Activated T-cell treated with anti-CD3 and anti-CD28 coated beads for 24 hours (primary cell): ENCODE measurements around the gene CNKSR3.

Experiments
- DNase-seq: peaks from one replicate; pipeline ENCODE4 v3.0.0-alpha.2; 2020; ENCODE audit warnings: low read depth

The CNKSR3 gene

GRCh38 chr6:154479351-154479769, 31.1 kb downstream of the CNKSR3 start:
- DNase-seq, result no peak

- no peak for DNase-seq
Measured at GRCh38 chr6:154478701-154479060, 31.8 kb downstream of the CNKSR3 start.

GRCh38 chr6:154478021-154478700, 32.3 kb downstream of the CNKSR3 start:
- no peak for DNase-seq

GRCh38 chr6:154476494-154476893, 34.0 kb downstream of the CNKSR3 start:
- no peak for DNase-seq

- DNase-seq, result no peak
Measured at GRCh38 chr6:154474648-154475428, 35.6 kb downstream of the CNKSR3 start.

GRCh38 chr6:154473324-154473723, 37.2 kb downstream of the CNKSR3 start:
- no peak for DNase-seq

GRCh38 chr6:154471609-154472362, 38.7 kb downstream of the CNKSR3 start:
- no peak for DNase-seq

GRCh38 chr6:154469306-154469935, 41.1 kb downstream of the CNKSR3 start:
- DNase-seq, result no peak

- no peak for DNase-seq
Measured at GRCh38 chr6:154468760-154469159, 41.7 kb downstream of the CNKSR3 start.

- no peak for DNase-seq
Measured at GRCh38 chr6:154466971-154467679, 43.4 kb downstream of the CNKSR3 start.

GRCh38 chr6:154466139-154466538, 44.3 kb downstream of the CNKSR3 start:
- no peak for DNase-seq

- no peak for DNase-seq
Measured at GRCh38 chr6:154463573-154464419, 46.7 kb downstream of the CNKSR3 start.

- no peak for DNase-seq
Measured at GRCh38 chr6:154462425-154462824, 48.1 kb downstream of the CNKSR3 start.

GRCh38 chr6:154461348-154461747, 49.1 kb downstream of the CNKSR3 start:
- no peak for DNase-seq

GRCh38 chr6:154460306-154461071, 50.0 kb downstream of the CNKSR3 start:
- no peak for DNase-seq

GRCh38 chr6:154459513-154459912, 51.0 kb downstream of the CNKSR3 start:
- no peak for DNase-seq

GRCh38 chr6:154458565-154459470, 51.7 kb downstream of the CNKSR3 start:
- no peak for DNase-seq

- no peak for DNase-seq
Measured at GRCh38 chr6:154457881-154458284, 52.6 kb downstream of the CNKSR3 start.
